Inflammatory macrophage treated with lipopolysaccharide for 4 hours (primary cell): ENCODE results near the gene C2CD4A.

ENCODE experiments used
- DNase-seq: peaks from one replicate; pipeline ENCODE4 v3.0.0-alpha.2; 2020

Gene C2CD4A

GRCh38 chr15:62060113-62060895 lies 6.5 kb upstream of the C2CD4A start, which contains the start of gene VPS13C:
VPS13C (minus strand) TSS chr15:62060447; CDS start chr15:62060374, 73 bp downstream.
- peak; percentile 97 for DNase-seq

GRCh38 chr15:62060896-62061280 lies 5.9 kb upstream of the C2CD4A start:
- peak; percentile 23 for DNase-seq

GRCh38 chr15:62063825-62064635 lies 2.7 kb upstream of the C2CD4A start:
- DNase-seq: no peak

DNA sequence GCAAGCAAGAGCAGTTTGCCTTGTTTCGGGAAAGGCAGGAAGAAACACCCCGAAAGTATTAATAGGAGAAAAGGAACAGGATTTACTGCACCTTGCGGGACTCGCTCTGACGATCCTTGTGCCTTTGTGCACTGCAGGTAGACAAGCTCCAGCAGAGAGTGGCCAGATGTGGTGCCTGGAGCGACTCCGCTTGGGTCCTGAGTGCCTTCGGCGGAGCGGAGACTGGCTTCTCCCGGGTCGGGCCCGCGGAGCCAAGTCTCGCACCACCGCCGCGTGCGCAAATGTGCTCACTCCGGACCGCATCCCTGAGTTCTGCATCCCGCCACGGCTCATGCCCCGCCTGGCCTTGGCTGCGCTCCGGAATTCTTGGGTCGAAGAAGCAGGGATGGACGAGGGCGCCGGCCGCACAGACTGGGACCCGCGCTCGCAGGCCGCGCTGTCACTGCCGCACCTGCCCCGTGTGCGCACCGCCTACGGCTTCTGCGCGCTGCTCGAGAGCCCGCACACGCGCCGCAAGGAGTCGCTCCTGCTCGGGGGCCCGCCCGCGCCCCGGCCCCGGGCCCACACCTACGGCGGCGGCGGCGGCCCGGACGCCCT lies 769 bp downstream of the C2CD4A start:
- DNase-seq: no peak

GRCh38 chr15:62068071-62068809 lies 1.5 kb downstream of the C2CD4A start:
- DNase-seq: peak; percentile 73

DNA sequence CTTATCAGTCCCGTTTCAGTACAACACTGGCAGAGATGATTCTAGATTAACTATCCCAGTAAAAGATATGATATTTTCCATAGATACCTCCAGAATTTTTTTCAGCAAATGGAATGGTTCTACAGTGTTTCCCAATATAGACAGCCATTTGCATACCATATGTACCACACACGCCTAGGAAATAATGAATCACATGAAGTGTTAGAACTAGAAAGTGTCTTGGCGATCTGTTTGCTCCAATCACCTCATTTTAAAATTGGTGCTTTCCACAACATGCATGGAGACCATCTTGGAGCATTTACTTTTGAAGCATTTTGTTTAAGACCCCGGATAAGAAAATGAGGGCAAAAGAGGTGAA lies 2.0 kb downstream of the C2CD4A start:
- peak; percentile 64 for DNase-seq

DNA sequence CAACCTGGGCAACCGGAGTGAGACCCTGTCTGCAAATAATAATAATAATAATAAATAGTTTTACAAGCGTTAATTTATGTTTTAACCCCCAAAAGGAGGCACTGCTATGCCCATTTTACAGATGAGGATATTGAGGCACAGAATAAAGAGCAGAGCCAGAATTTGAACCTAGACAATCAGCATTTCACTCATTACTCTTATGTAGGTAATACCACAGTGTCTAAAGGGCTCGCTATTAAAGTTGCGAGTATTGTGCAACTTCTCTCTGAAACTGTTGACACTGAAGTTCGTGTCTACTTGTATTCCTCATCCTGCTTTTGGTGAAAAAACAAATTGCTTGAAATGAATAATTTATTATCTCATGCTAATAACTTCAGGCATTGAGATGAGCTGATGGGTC lies 2.8 kb downstream of the C2CD4A start:
- DNase-seq: no peak

DNA sequence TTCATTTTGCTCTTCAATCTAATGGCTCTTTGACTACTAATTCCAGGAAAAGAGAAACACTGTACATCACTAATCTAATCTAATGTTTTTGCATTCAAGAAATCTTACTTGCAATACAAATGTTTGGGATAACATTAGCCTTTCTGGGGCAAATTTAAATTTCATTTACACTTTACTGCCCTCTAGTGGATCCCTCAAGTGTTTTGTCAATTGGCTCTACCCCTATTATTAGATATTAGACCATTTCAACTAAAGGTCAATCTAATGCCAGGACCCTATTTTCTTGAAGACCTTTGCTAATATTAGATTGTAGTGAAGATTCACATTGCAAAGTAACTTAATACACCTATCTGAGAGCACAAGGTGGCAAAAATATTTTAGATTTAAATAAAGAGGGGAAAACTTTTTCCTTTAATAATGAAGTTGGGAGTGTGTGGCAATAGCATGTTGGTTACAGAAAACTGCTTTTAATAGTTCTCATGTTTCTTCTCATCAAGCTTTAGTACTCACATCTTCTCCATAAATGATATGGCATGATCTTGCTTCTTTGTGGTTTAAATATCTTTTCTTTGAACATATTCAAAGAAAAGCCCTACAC lies 5.0 kb downstream of the C2CD4A start:
- DNase-seq: peak; percentile 67

GRCh38 chr15:62075595-62076277 lies 9.0 kb downstream of the C2CD4A start:
- DNase-seq: no peak

GRCh38 chr15:62079594-62079993 lies 12.8 kb downstream of the C2CD4A start:
- peak; percentile 48 for DNase-seq

DNA sequence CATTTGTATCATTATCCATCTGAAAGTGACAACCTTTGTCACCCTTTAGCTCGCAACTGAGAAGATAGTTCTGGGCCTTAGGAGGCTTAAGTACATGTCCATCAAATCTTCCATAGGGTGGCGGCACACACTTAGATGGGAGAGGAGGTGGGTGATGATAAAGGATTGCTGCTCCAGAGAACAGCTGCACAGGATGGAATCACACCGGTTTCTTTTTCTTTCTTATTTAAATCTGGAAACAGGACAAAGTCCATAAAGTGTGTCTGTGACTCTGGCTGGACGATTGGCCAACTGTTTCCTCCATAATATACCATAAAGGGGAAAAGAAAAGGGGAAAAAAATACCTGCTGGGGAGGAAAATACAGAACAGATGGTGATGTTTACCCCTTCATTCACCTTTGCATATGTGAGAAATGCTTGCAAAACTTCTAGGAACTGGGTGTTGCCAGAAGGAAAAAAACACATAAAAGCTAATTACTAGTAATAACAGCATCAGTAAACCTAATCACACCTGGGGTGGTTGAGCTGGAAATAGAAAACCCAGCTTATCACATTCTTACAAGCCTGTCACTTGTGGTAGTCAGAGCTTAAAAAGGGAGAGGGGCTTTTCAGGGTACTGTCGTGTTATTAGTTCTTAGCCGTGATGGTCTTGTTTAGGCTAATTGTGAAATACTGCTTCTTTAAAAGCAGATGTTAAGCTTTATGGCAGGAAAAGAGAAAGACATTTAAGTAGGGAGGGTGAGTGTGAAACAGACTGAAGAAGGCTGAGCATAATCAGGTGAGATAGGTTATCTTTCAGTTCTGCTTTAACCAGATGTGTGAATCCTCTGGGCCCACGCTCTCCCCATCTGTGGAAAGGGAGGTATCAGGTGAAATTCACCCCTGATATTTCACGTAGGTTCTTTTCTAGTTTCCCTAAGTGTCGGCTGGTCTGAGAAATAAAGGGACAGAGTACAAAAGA lies 16.7 kb downstream of the C2CD4A start:
- DNase-seq: no peak

GRCh38 chr15:62085740-62086139 lies 19.0 kb downstream of the C2CD4A start:
- DNase-seq: peak; percentile 36

- peak; percentile 30 for DNase-seq
These were observed 21.0 kb downstream of the C2CD4A start for GRCh38 chr15:62087671-62088352.

DNA sequence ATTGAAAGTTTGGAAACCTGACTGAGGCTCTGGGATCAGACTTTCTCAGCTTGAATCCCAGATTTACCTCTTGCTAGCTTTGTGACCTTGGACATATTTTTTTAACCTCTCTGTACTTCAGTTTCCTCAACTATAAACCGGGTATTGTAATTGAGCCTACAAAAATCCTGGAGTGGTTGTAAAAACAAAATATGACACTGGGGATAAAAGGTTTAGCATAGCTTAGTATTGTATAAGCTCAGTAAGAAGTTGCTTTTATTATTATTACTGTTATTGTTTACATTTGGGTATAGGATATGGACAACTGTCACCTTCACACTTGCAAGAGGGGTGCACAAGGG lies 21.5 kb downstream of the C2CD4A start:
- no peak for DNase-seq

DNA sequence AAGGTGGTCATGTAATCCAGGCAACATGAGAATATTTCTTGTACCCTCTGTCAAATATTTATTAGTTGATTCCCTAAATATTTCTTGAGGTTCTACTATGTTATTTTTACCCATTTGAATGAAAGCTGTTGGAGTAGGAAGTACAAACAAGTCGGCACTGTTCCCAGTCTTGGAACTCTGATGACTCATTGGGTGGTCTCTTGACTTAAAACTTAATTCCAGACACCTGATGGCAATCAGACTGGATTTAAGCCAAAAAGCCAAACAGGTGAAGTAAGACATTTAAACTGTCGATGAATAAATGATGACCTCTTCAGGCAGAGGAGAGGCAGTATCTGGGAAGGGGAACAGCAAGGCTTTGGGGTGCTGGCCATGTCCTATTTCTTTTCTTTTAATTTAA lies 22.8 kb downstream of the C2CD4A start:
- no peak for DNase-seq

GRCh38 chr15:62090988-62091387 lies 24.2 kb downstream of the C2CD4A start:
- DNase-seq: no peak

GRCh38 chr15:62093809-62094208 lies 27.0 kb downstream of the C2CD4A start:
- no peak for DNase-seq

DNA sequence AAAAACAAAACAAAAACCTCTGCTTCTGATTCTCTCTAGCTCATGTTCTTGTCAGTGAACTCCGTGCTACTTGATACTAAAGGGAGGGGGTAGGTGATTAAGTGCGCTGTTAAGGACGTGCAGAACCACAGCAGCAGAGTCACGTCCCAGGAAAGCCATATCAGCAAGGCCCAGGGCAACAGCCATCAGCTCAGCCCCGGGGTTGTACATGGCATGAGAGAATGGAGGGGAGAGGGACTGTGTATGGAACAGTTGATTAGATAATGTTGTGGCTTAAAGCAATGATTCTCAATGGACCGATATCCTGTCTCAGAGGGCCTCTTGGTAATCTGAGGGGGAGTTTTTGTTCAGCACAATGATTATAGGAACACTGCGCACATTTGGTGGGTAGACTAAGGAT lies 27.6 kb downstream of the C2CD4A start:
- DNase-seq: no peak

DNA sequence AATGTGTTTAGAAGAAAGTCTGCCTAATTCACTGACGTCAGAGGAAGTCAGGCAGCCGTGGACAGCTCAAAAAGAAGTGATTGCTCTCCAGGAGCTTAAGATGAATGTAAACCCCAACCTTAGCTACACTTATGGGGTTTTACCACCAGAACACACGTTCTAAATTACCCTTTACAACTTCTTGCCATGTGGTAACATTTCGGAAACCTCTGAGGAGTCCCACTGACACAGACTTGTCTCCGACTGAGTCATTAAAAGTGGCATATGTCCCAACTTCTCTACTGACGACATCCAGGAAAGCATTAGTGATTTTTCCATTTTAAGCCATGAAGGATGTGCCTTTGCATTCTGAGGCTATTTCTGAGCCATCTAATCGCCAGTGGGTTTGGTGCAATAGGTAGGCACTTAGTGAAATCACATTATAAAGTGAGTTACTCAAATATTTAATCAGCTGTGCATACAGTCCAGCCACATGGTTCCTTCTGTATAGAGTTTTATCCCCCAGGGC lies 32.4 kb downstream of the C2CD4A start:
- peak; percentile 69 for DNase-seq

- DNase-seq: no peak
These were observed 36.7 kb downstream of the C2CD4A start for GRCh38 chr15:62103431-62103830.
